B cell (primary cell): Measurements from ENCODE around the gene CREG1. TPM values are rescaled to one million over a fixed set of nuclear protein-coding genes. Genes with fewer than 3 reads are reported as not detected.

Experiments
- ATAC-seq: fragments of 200-7000 bp; cut with Tn5 transposase; one replicate; pipeline ENCODE4 v1.10.0; 2021; ENCODE audit warnings: low read depth, mild to moderate bottlenecking, moderate number of reproducible peaks, moderate library complexity
- CTCF ChIA-PET: fragments of 350-600 bp; sonication (Branson Sonifier 250); formaldehyde crosslinking; loops from one replicate; lab custom pipeline; 2021; ENCODE audit warnings: antibody characterized with exemption, inconsistent platforms; lab: Charles Lee
- POLR2A ChIA-PET: fragments of 350-600 bp; sonication (Branson Sonifier 250); formaldehyde crosslinking; loops from one replicate; lab custom pipeline; 2021; ENCODE audit warnings: antibody characterized with exemption; lab: Charles Lee
- DNase-seq: peaks from one replicate; pipeline ENCODE4 v3.0.0; 2013
- H2AFZ ChIP-seq: 2 replicates; pipeline ENCODE4 v1.6.1; 2012; ENCODE audit warnings: mild to moderate bottlenecking, low read depth, low read length; ENCODE audit not compliant: insufficient read depth, poor library complexity, severe bottlenecking
- H3K27ac ChIP-seq, 2 donors: 1 replicate in 1 of 2; 2 replicates in 1 of 2; pipeline ENCODE4 v1.5.1; 2012 to 2013; ENCODE audit warnings: low read length in 2 of 2, mild to moderate bottlenecking in 2 of 2, moderate library complexity in 1 of 2
- H3K27me3 ChIP-seq, 4 experiments: fragments of 200-600 bp in 1 of 4; sonication (generic) in 1 of 4; replicated peaks in 1 of 4; 1 replicate in 2 of 4; 2 replicates in 2 of 4; pipeline versions ENCODE4 v1.6.1 to v1.7.0; 2013 to 2016; ENCODE audit warnings: low read length in 3 of 4, mild to moderate bottlenecking in 2 of 4, mixed read lengths in 1 of 4, moderate library complexity in 1 of 4; ENCODE audit not compliant: insufficient read depth in 4 of 4, control insufficient read depth in 3 of 4; ENCODE audit errors: control extremely low read depth in 1 of 4
- H3K36me3 ChIP-seq, 2 experiments: replicated peaks in 1 of 2; 1 replicate in 1 of 2; 2 replicates in 1 of 2; pipeline versions ENCODE4 v1.6.1 to v1.7.1; 2013; ENCODE audit warnings: low read length in 1 of 2; ENCODE audit not compliant: insufficient read depth in 2 of 2, control insufficient read depth in 1 of 2; ENCODE audit errors: control extremely low read depth in 1 of 2, extremely low read depth in 1 of 2
- H3K4me1 ChIP-seq, 2 donors: fragments of 200-600 bp in 1 of 2; sonication (generic) in 1 of 2; 1 replicate in 1 of 2; 2 replicates in 1 of 2; pipeline versions ENCODE4 v1.5.1 to v1.6.1; 2013 to 2017; ENCODE audit warnings: low read length in 2 of 2; ENCODE audit not compliant: control insufficient read depth in 2 of 2, insufficient read depth in 2 of 2
- H3K4me2 ChIP-seq: replicated peaks from 2 replicates; pipeline ENCODE3; 2012; ENCODE audit warnings: mild to moderate bottlenecking, low read depth, low read length; ENCODE audit not compliant: poor library complexity, severe bottlenecking
- H3K4me3 ChIP-seq, 5 experiments: fragments of 200-600 bp in 1 of 5; sonication (generic) in 1 of 5; 1 replicate in 3 of 5; 2 replicates in 2 of 5; pipeline versions ENCODE4 v1.5.1 to v1.7.0; 2011 to 2016; ENCODE audit warnings: low read length in 4 of 5, mild to moderate bottlenecking in 4 of 5, low read depth in 2 of 5, control low read depth in 1 of 5, moderate library complexity in 1 of 5; ENCODE audit not compliant: insufficient read depth in 1 of 5; ENCODE audit errors: control extremely low read depth in 1 of 5, extremely low read depth in 1 of 5
- H3K79me2 ChIP-seq: fragments of 200-600 bp; sonication (generic); one replicate; pipeline ENCODE4 v1.6.0; 2016; ENCODE audit warnings: low read length; ENCODE audit not compliant: control insufficient read depth, insufficient read depth
- H3K9ac ChIP-seq: fragments of 200-600 bp; sonication (generic); 2 replicates; pipeline ENCODE4 v1.6.1; 2017; ENCODE audit warnings: mild to moderate bottlenecking, low read length, moderate library complexity
- H3K9me3 ChIP-seq, 3 donors: one replicate each; pipeline versions ENCODE4 v1.6.1 to v1.7.1; 2013; ENCODE audit warnings: low read length in 2 of 3; ENCODE audit not compliant: control insufficient read depth in 2 of 3, insufficient read depth in 1 of 3; ENCODE audit errors: control extremely low read depth in 1 of 3
- H4K20me1 ChIP-seq: 2 replicates; pipeline ENCODE4 v1.6.0; 2012; ENCODE audit warnings: mild to moderate bottlenecking, low read length; ENCODE audit not compliant: insufficient read depth, control insufficient read depth, poor library complexity, severe bottlenecking
- H3K27ac Mint-ChIP-seq: one replicate; pipeline ENCODE4 v1.8.0; 2021; ENCODE audit warnings: mixed read lengths
- H3K27me3 Mint-ChIP-seq: one replicate; pipeline ENCODE4 v1.8.0; 2021; ENCODE audit warnings: mixed read lengths
- H3K4me1 Mint-ChIP-seq: one replicate; pipeline ENCODE4 v1.8.0; 2021; ENCODE audit warnings: mixed read lengths
- H3K4me3 Mint-ChIP-seq: one replicate; pipeline ENCODE4 v1.8.0; 2021; ENCODE audit warnings: mixed read lengths
- H3K9me3 Mint-ChIP-seq: one replicate; pipeline ENCODE4 v1.8.0; 2022; ENCODE audit warnings: mixed read lengths; ENCODE audit not compliant: insufficient read depth
- EZH2 ChIP-seq: IDR thresholded peaks from 2 replicates; pipeline ENCODE4 v1.6.1; 2012; ENCODE audit warnings: borderline replicate concordance, low read depth, mild to moderate bottlenecking, moderate library complexity, low read length; ENCODE audit not compliant: insufficient read depth, poor library complexity, severe bottlenecking
- WGBS: methylation state at CpG from one replicate; pipeline ENCODE4 v1.1.5; 2013; ENCODE audit warnings: missing lambda C conversion rate; ENCODE audit not compliant: insufficient coverage; 5-methylcytosine and 5-hydroxymethylcytosine counted together
- intact Hi-C: fragments of 100-400 bp; cut with micrococcal nuclease; formaldehyde crosslinking; loops from one replicate; pipeline ENCODE4 v1.10.0; 2022
- polyA plus RNA-seq: library from polyadenylated mRNA; depleted of rRNA; stranded (reverse); fragments of >200 nt; gene quantifications from 2 replicates; pipeline ENCODE4 v1.2.3, GENCODE V29; 2012
- total RNA-seq, 2 donors: library from RNA; stranded (reverse); fragments of 120-200 nt in 1 of 2; gene quantifications; 1 replicate in 1 of 2; 2 replicates in 1 of 2; pipeline versions ENCODE4 v1.2.3 to v1.2.4, GENCODE V29; 2013 to 2022
- TF ChIP-seq, protein P1 (sequence below): fragments of 200-600 bp; IDR thresholded peaks from one replicate; pipeline ENCODE4 v1.8.0; 2022; ENCODE audit warnings: antibody characterized with exemption, mild to moderate bottlenecking

CREG1 gene
- total and polyA plus RNA-seq, 2 donors (not counting 1 experiment from before 2014, with no cell fraction given): 7.5 to 8.4 TPM

DNA sequence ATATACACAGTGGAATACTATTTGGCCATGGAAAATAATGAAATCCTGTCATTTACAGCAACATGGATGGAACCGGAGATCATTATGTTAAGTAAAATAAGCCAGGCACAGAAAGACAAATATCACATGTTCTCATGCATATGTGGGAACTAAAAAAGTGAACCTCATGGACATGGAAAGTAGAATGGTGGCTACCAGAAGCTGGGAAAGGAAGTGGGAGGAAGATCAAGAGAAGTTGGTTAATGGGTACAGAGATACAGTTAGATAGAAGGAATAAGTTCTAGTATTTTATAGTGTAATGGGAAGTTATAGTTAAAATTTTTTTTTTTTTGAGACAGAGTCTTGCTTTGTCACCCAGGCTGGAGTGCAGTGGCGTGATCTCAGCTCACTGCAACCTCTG, 34.8 kb upstream of the CREG1 start:
- Histone ChIP-seq H3K9ac (no peak overlapping the region), H3K79me2 (peaks cover 40% of the 10 kb centered on the region), H3K36me3 (peaks cover 1 to 3% of the 10 kb centered on the region in 2 experiments), H3K27ac (no peak overlapping the region), H4K20me1 (no peaks in the 10 kb centered on the region), H3K27me3 (peaks cover 0 to 2% (median 0%) of the 10 kb centered on the region in 4 experiments), H3K4me2 (no peak overlapping the region), H2AFZ (no peak overlapping the region), H3K9me3 (peaks cover 0 to 3% (median 0%) of the 10 kb centered on the region in 3 donors), H3K4me3 (no peak overlapping the region), H3K4me1 (peaks cover 0 to 7% of the 10 kb centered on the region in 2 donors)
- CTCF ChIA-PET: interaction anchor here (1.0 to 3.4 kb wide), 2 partner anchors 99 to 102 kb away, joined by 3 to 18 read pairs; no protein-coding TSS in a partner anchor
- no peak overlapping the region for H3K27ac Mint-ChIP-seq
- ATAC-seq (no peak), DNase-seq (no peak)
- no peak for TF ChIP-seq EZH2
- TF ChIP-seq, protein P1, sequence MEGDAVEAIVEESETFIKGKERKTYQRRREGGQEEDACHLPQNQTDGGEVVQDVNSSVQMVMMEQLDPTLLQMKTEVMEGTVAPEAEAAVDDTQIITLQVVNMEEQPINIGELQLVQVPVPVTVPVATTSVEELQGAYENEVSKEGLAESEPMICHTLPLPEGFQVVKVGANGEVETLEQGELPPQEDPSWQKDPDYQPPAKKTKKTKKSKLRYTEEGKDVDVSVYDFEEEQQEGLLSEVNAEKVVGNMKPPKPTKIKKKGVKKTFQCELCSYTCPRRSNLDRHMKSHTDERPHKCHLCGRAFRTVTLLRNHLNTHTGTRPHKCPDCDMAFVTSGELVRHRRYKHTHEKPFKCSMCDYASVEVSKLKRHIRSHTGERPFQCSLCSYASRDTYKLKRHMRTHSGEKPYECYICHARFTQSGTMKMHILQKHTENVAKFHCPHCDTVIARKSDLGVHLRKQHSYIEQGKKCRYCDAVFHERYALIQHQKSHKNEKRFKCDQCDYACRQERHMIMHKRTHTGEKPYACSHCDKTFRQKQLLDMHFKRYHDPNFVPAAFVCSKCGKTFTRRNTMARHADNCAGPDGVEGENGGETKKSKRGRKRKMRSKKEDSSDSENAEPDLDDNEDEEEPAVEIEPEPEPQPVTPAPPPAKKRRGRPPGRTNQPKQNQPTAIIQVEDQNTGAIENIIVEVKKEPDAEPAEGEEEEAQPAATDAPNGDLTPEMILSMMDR: no peak
- peaks cover 9% of the 10 kb centered on the region for H3K4me1 Mint-ChIP-seq
- no peaks in the 10 kb centered on the region for H3K9me3 Mint-ChIP-seq
- intact Hi-C loops: no loop called here
- no CpG with 5 or more reads among the region's 2 CpGs for WGBS
- H3K27me3 Mint-ChIP-seq: no peaks in the 10 kb centered on the region
- no peak overlapping the region for H3K4me3 Mint-ChIP-seq
- POLR2A ChIA-PET: no interaction called here

DNA sequence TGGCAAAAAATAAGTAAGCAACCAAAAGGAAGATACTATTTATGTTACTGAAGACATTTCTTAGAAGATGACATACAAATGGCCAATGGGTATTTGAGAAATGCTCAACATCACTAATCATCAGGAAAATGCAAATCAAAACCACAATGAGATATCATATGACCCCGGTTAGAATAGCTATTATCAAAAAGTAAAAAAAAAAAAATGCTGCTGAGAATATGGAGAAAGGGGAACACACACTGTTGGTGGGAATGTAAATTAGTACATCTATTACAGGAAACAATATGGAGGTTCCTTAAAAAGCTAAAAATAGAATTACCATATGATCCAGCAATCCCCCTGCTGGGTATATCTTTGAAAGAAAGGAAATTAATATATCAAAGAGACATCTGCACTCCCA, 34.3 kb upstream of the CREG1 start:
- Histone ChIP-seq H3K9ac (no peak overlapping the region), H4K20me1 (no peaks in the 10 kb centered on the region), H3K4me3 (no peak overlapping the region), H2AFZ (no peak overlapping the region), H3K27me3 (peaks cover 0 to 2% (median 0%) of the 10 kb centered on the region in 4 experiments), H3K79me2 (peaks cover 40% of the 10 kb centered on the region), H3K27ac (no peak overlapping the region), H3K9me3 (peaks cover 0 to 5% (median 0%) of the 10 kb centered on the region in 3 donors), H3K4me1 (peaks cover 0 to 7% of the 10 kb centered on the region in 2 donors), H3K36me3 (peaks cover 1 to 3% of the 10 kb centered on the region in 2 experiments), H3K4me2 (no peak overlapping the region)
- DNase-seq: no peak
- H3K27ac Mint-ChIP-seq: no peak overlapping the region
- CTCF ChIA-PET: interaction anchor here (1.0 to 3.4 kb wide), 2 partner anchors 100 to 102 kb away, joined by 3 to 18 read pairs; no protein-coding TSS in a partner anchor
- POLR2A ChIA-PET: no interaction called here
- TF ChIP-seq EZH2: no peak
- TF ChIP-seq, protein P1: no peak
- H3K4me3 Mint-ChIP-seq: no peak overlapping the region
- WGBS: no CpG with 5 or more reads among the region's 1 CpG
- ATAC-seq: no peak
- peaks cover 9% of the 10 kb centered on the region for H3K4me1 Mint-ChIP-seq
- no peaks in the 10 kb centered on the region for H3K9me3 Mint-ChIP-seq
- intact Hi-C loops: no loop called here
- H3K27me3 Mint-ChIP-seq: no peaks in the 10 kb centered on the region
